ENCODE results near the gene DPP4. TPM values are rescaled to one million over a fixed set of nuclear protein-coding genes. Genes with fewer than 3 reads are reported as not detected.

The DPP4 gene
- total and polyA plus RNA-seq, 2 of the 4 experiments (the other 2 are of a cell fraction) = 13.2 to 19.0 TPM

- ChIA-PET POLR2A (ENCODE audit: unreplicated experiment) (no interaction called here), CTCF (interaction anchor here (1.1 kb wide), 1 partner anchor 10 kb away, joined by 3 read pairs; no protein-coding TSS in a partner anchor)
- Histone ChIP-seq H2BK5ac (ENCODE audit: low read depth, low read length, poor library complexity, severe bottlenecking) (no peak overlapping the region), H3K23ac (ENCODE audit: low read depth, low read length) (no peak overlapping the region), H3K4me2 (ENCODE audit: low read depth, low read length) (no peak overlapping the region), H3K18ac (ENCODE audit: low read depth, low read length) (no peak overlapping the region), H4K5ac (ENCODE audit: low read depth, low read length) (no peak overlapping the region), H3K79me1 (ENCODE audit: low read depth in 1 of 2, low read length in 2 of 2) (no peaks in the 10 kb centered on the region), H2BK120ac (ENCODE audit: low read depth, low read length) (no peak overlapping the region), H2BK20ac (ENCODE audit: low read depth, low read length) (no peak overlapping the region), H3K9me1 (ENCODE audit: insufficient read depth, low read length) (no peaks in the 10 kb centered on the region), H3K27me3 (ENCODE audit: control insufficient read depth, insufficient read depth, low read length) (peaks cover 6% of the 10 kb centered on the region; the same call in 1 of the 2 replicates), H3K4ac (ENCODE audit: low read depth, low read length) (no peak overlapping the region), H4K8ac (ENCODE audit: low read depth in 2 of 2, low read length in 2 of 2) (no peak overlapping the region), H2AFZ (replicated peaks; ENCODE audit: low read length, poor library complexity) (no peak overlapping the region), H4K20me1 (ENCODE audit: insufficient read depth, low read length) (no peaks in the 10 kb centered on the region), H3K27ac (ENCODE audit: insufficient read depth, low read length) (no peak overlapping the region), H2AK5ac (ENCODE audit: low read depth, low read length) (no peak overlapping the region), H3K4me1 (ENCODE audit: control insufficient read depth, insufficient read depth, low read length) (no peaks in the 10 kb centered on the region), H3K4me3 (ENCODE audit: insufficient read depth, low read depth, low read length) (no peak overlapping the region), H4K91ac (ENCODE audit: insufficient read depth, low read depth, low read length) (no peak overlapping the region), H2AK9ac (replicated peaks; ENCODE audit: low read depth, low read length, poor library complexity) (no peak overlapping the region), H3K56ac (ENCODE audit: extremely low read depth, insufficient read depth, low read length) (no peak overlapping the region), H3K14ac (replicated peaks; ENCODE audit: low read depth, low read length) (no peak overlapping the region), H2BK15ac (ENCODE audit: low read depth, low read length) (no peak overlapping the region), H3K9ac (ENCODE audit: low read depth, low read length) (no peak overlapping the region), H3K9me3 (ENCODE audit: control insufficient read depth, insufficient read depth, low read length) (no peaks in the 10 kb centered on the region), H3K36me3 (ENCODE audit: control insufficient read depth, insufficient read depth, low read length) (no peaks in the 10 kb centered on the region)
- intact Hi-C loops (cut with micrococcal nuclease) (no loop called here), dilution Hi-C loops (cut with HindIII; ENCODE audit: low sequenced_read_pairs, unreplicated experiment) (no loop called here), in situ Hi-C loops (cut with MboI; ENCODE audit: low sequenced_read_pairs) (no loop called here)
- TF ChIP-seq MXI1 (IDR thresholded peaks at IDR 0.05; ENCODE audit: borderline replicate concordance, low read depth, low read length) = no peak
- no peak for TF ChIP-seq BHLHE40 (IDR thresholded peaks at IDR 0.05; ENCODE audit: low read depth, low read length)
- TF ChIP-seq SMC3 (IDR thresholded peaks at IDR 0.05; ENCODE audit: low read depth, low read length) = no peak
- TF ChIP-seq NFE2L2 (IDR thresholded peaks at IDR 0.05; ENCODE audit: low read depth, low read length) = no peak
- TF ChIP-seq MAFK (IDR thresholded peaks at IDR 0.05; ENCODE audit: low read depth, low read length) = no peak
- no peak for TF ChIP-seq CHD1 (IDR thresholded peaks at IDR 0.05; ENCODE audit: low read depth, low read length)
- TF ChIP-seq RFX5 (IDR thresholded peaks at IDR 0.05; ENCODE audit: low read depth, low read length) = no peak
- no peak for TF ChIP-seq FOS (IDR thresholded peaks at IDR 0.05; ENCODE audit: low read depth, low read length)
- no CpG with 5 or more reads among the region's 3 CpGs for WGBS, 2 experiments (ENCODE audit: extremely low coverage in 2 of 2, insufficient read length in 1 of 2)
- DNase-seq (no peak), ATAC-seq (ENCODE audit: low read depth) (no peak)
- no TSS peak for BruUV-seq (replicated peaks)
Observed at GRCh38 chr2:161956738-161957137, 117.3 kb downstream of the DPP4 start.
